ENCODE data around the gene CRYBG2. TPM values are rescaled to one million over a fixed set of nuclear protein-coding genes. Genes with fewer than 3 reads are reported as not detected.

The CRYBG2 gene
- total RNA-seq, 2 experiments from 2014 or later = 0.37 to 0.72 TPM

- H3K9me3 Mint-ChIP-seq = no peaks in the 10 kb centered on the region
- intact Hi-C loops (cut with micrococcal nuclease) = no loop called here
- H3K4me3 Mint-ChIP-seq = no peak overlapping the region
- no peak for DNase-seq
- CTCF ChIA-PET = interaction anchor here (2.5 kb wide), 1 partner anchor 9 kb away, joined by 9 read pairs; no protein-coding TSS in a partner anchor
- H3K4me1 Mint-ChIP-seq (ENCODE audit: low read depth) = peaks cover 14% of the 10 kb centered on the region
- H3K27me3 Mint-ChIP-seq (ENCODE audit: low read depth) = no peaks in the 10 kb centered on the region
- no peak overlapping the region for H3K27ac Mint-ChIP-seq
- no peaks in the 10 kb centered on the region for H3K36me3 Mint-ChIP-seq (ENCODE audit: low read depth)
Observed at GRCh38 chr1:26354972-26355371, 1.0 kb upstream of the CRYBG2 start.

GRCh38 chr1:26353210-26353859 lies 595 bp downstream of the CRYBG2 start:
- Mint-ChIP-seq H3K4me3 (no peak overlapping the region), H3K36me3 (ENCODE audit: low read depth) (no peaks in the 10 kb centered on the region), H3K9me3 (no peaks in the 10 kb centered on the region), H3K27me3 (ENCODE audit: low read depth) (no peaks in the 10 kb centered on the region), H3K4me1 (ENCODE audit: low read depth) (no peaks in the 10 kb centered on the region), H3K27ac (no peak overlapping the region)
- CTCF ChIA-PET = interaction anchor here (2.5 kb wide), 1 partner anchor 11 kb away, joined by 9 read pairs; no protein-coding TSS in a partner anchor
- no peak for DNase-seq
- intact Hi-C loops (cut with micrococcal nuclease) = no loop called here

- no peaks in the 10 kb centered on the region for H3K36me3 Mint-ChIP-seq (ENCODE audit: low read depth)
- H3K4me3 Mint-ChIP-seq = no peak overlapping the region
- intact Hi-C loops (cut with micrococcal nuclease) = no loop called here
- no peaks in the 10 kb centered on the region for H3K27me3 Mint-ChIP-seq (ENCODE audit: low read depth)
- H3K9me3 Mint-ChIP-seq = no peaks in the 10 kb centered on the region
- H3K27ac Mint-ChIP-seq = no peak overlapping the region
- no peaks in the 10 kb centered on the region for H3K4me1 Mint-ChIP-seq (ENCODE audit: low read depth)
- CTCF ChIA-PET = no interaction called here
- DNase-seq = no peak
Observed at GRCh38 chr1:26352338-26352679, 1.6 kb downstream of the CRYBG2 start.

GRCh38 chr1:26351590-26352337 lies 2.2 kb downstream of the CRYBG2 start:
- Mint-ChIP-seq H3K36me3 (ENCODE audit: low read depth) (no peaks in the 10 kb centered on the region), H3K27ac (no peak overlapping the region), H3K27me3 (ENCODE audit: low read depth) (no peaks in the 10 kb centered on the region), H3K4me1 (ENCODE audit: low read depth) (no peaks in the 10 kb centered on the region), H3K9me3 (no peaks in the 10 kb centered on the region), H3K4me3 (no peak overlapping the region)
- intact Hi-C loops (cut with micrococcal nuclease) = no loop called here
- CTCF ChIA-PET = no interaction called here
- DNase-seq = no peak

GRCh38 chr1:26350701-26351589 lies 3.0 kb downstream of the CRYBG2 start:
- intact Hi-C loops (cut with micrococcal nuclease) = no loop called here

GRCh38 chr1:26350343-26350700 lies 3.6 kb downstream of the CRYBG2 start:
- no peak for DNase-seq
- H3K9me3 Mint-ChIP-seq = no peaks in the 10 kb centered on the region
- no peak overlapping the region for H3K4me3 Mint-ChIP-seq
- H3K36me3 Mint-ChIP-seq (ENCODE audit: low read depth) = no peaks in the 10 kb centered on the region
- CTCF ChIA-PET = no interaction called here
- H3K27ac Mint-ChIP-seq = no peak overlapping the region
- no peaks in the 10 kb centered on the region for H3K4me1 Mint-ChIP-seq (ENCODE audit: low read depth)
- intact Hi-C loops (cut with micrococcal nuclease) = no loop called here
- H3K27me3 Mint-ChIP-seq (ENCODE audit: low read depth) = no peaks in the 10 kb centered on the region

More at GRCh38 chr1:26350701-26351589, 3.0 kb downstream of the CRYBG2 start:
- Mint-ChIP-seq H3K36me3 (ENCODE audit: low read depth) (no peaks in the 10 kb centered on the region), H3K27me3 (ENCODE audit: low read depth) (no peaks in the 10 kb centered on the region), H3K4me3 (no peak overlapping the region), H3K27ac (no peak overlapping the region), H3K4me1 (ENCODE audit: low read depth) (no peaks in the 10 kb centered on the region), H3K9me3 (no peaks in the 10 kb centered on the region)
- CTCF ChIA-PET = no interaction called here
- no peak for DNase-seq

GRCh38 chr1:26349877-26350244 lies 4.1 kb downstream of the CRYBG2 start:
- Mint-ChIP-seq H3K9me3 (no peaks in the 10 kb centered on the region), H3K27ac (no peak overlapping the region), H3K4me1 (ENCODE audit: low read depth) (no peaks in the 10 kb centered on the region), H3K4me3 (no peak overlapping the region), H3K27me3 (ENCODE audit: low read depth) (no peaks in the 10 kb centered on the region), H3K36me3 (ENCODE audit: low read depth) (no peaks in the 10 kb centered on the region)
- intact Hi-C loops (cut with micrococcal nuclease) = no loop called here
- DNase-seq = no peak
- CTCF ChIA-PET = no interaction called here

- Mint-ChIP-seq H3K36me3 (ENCODE audit: low read depth) (no peaks in the 10 kb centered on the region), H3K4me3 (no peak overlapping the region), H3K9me3 (no peaks in the 10 kb centered on the region), H3K27ac (no peak overlapping the region), H3K4me1 (ENCODE audit: low read depth) (no peaks in the 10 kb centered on the region), H3K27me3 (ENCODE audit: low read depth) (no peaks in the 10 kb centered on the region)
- no peak for DNase-seq
- intact Hi-C loops (cut with micrococcal nuclease) = no loop called here
- CTCF ChIA-PET = no interaction called here
Observed at GRCh38 chr1:26349188-26349876, 4.6 kb downstream of the CRYBG2 start.

- CTCF ChIA-PET = interaction anchor here (0.7 to 2.4 kb wide), 3 partner anchors 18 to 71 kb away, joined by 3 to 5 read pairs (median 3); no protein-coding TSS in a partner anchor
- intact Hi-C loops (cut with micrococcal nuclease) = no loop called here
- Mint-ChIP-seq H3K4me1 (ENCODE audit: low read depth) (no peaks in the 10 kb centered on the region), H3K9me3 (no peaks in the 10 kb centered on the region), H3K4me3 (no peak overlapping the region), H3K27ac (no peak overlapping the region), H3K27me3 (ENCODE audit: low read depth) (no peaks in the 10 kb centered on the region), H3K36me3 (ENCODE audit: low read depth) (no peaks in the 10 kb centered on the region)
- no peak for DNase-seq
Observed at GRCh38 chr1:26346274-26347033, 7.5 kb downstream of the CRYBG2 start.

- intact Hi-C loops (cut with micrococcal nuclease) = no loop called here
- no peak overlapping the region for H3K27ac Mint-ChIP-seq
- no peaks in the 10 kb centered on the region for H3K36me3 Mint-ChIP-seq (ENCODE audit: low read depth)
- DNase-seq = no peak
- H3K4me1 Mint-ChIP-seq (ENCODE audit: low read depth) = no peaks in the 10 kb centered on the region
- no peaks in the 10 kb centered on the region for H3K9me3 Mint-ChIP-seq
- H3K27me3 Mint-ChIP-seq (ENCODE audit: low read depth) = no peaks in the 10 kb centered on the region
- H3K4me3 Mint-ChIP-seq = no peak overlapping the region
- CTCF ChIA-PET = interaction anchor here (0.7 kb wide), 1 partner anchor 70 kb away, joined by 3 read pairs; no protein-coding TSS in a partner anchor
Observed at GRCh38 chr1:26345718-26346117, 8.2 kb downstream of the CRYBG2 start.

- no peaks in the 10 kb centered on the region for H3K9me3 Mint-ChIP-seq
- H3K27ac Mint-ChIP-seq = no peak overlapping the region
- H3K4me1 Mint-ChIP-seq (ENCODE audit: low read depth) = no peaks in the 10 kb centered on the region
- intact Hi-C loops (cut with micrococcal nuclease) = no loop called here
- CTCF ChIA-PET = no interaction called here
- no peak overlapping the region for H3K4me3 Mint-ChIP-seq
- no peaks in the 10 kb centered on the region for H3K27me3 Mint-ChIP-seq (ENCODE audit: low read depth)
- no peaks in the 10 kb centered on the region for H3K36me3 Mint-ChIP-seq (ENCODE audit: low read depth)
- no peak for DNase-seq
Observed at GRCh38 chr1:26344147-26344920, 9.6 kb downstream of the CRYBG2 start.
